A204.1 (cell line): ENCODE data around the gene GALNT14.

Experiments used
- FAIRE-seq: peaks from 2 replicates; lab custom pipeline; 2012; peaks lifted over from hg19 to GRCh38; lab: Jason Lieb, UNC

The GALNT14 gene

DNA sequence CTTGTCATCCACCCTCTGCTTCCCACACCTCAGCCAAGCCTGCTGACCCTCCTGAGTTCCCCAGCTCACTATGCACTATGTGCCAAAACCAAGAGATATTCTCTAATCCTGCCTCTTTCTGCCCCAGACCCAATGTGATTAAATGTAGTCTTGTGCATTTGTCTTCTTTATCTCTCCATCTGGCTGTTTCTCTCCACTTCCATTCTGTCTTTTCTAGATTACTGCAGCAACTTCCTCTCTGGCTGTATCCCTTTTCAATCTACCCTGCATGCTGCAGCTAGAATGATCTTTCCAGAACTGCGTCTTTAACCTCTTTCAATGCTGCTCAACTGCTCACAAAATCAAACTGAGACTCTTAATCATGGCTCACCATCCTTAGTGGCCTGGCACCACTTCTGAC, 164.1 kb downstream of the GALNT14 start:
- FAIRE-seq, result no peak

DNA sequence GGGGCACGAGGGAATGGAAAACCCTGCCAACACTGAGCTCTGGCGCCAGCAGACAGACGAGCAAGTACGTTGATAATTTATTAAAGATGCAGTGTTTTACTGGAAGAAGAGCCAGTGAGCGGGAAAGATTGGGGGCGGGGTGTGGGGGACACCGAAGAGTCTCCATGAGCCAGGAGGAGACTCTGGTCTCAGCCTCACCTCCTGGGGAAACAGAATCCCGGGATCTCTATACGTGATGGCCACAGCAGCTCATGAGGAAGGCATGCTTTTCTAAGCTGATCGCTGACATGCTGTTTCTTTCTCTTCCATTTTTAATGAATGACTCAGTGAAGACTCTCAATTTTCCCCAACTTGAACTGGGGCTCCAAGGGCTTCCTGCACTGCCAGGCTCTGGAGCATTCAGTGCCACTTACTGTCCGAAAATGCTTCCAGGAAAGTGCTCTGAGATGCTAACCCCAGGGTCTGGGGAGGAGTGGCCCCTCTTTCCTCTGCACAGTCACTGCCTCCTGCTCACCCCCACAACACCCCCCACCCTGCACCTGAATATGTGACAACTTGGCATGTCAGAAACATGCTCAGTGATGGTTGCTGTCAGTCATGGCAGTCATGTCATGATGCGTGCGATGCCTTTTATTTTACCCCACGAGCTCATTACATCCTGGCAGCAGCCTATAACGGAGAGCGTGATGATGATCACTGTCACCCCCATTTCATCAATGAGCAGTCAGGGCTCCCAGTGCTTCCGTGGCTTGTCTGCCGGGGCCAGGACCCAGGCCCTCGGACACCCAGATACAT, 166.8 kb downstream of the GALNT14 start:
- FAIRE-seq, result no peak

DNA sequence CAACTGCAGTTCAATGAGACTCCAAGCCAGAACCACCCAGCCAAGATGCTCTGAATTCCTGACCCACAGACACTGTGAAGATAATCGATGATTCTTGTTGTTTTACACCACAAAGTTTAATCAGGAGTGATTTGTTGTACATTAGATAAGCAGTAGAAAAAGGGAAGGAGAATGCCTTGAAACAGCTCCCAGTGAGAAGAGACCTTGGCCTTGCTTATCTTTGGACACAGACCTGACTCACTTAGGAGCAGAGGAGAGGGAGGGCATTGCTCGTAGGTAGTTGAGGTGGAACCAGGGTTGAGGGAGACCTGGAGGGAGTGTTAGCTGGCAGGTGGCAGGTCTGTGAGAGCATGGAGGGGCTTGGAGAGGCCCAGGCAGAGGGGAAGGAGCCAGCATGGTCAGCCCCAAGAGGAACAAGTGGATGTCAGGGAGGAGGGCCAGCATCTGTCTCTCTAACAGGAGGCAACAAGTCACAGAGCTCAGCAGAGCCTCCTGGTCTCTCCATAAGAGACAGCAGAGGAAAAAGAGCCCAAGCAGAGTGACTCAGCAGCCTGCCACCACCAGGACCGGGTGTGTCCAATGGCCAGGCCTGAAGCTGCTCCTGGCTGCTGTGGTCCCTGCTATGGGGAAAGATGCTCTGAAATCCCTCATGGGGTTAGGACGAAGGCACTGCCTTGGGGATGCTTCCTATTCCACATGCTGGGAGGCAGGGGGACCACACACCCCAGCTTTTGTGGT, 169.4 kb downstream of the GALNT14 start:
- no peak for FAIRE-seq

DNA sequence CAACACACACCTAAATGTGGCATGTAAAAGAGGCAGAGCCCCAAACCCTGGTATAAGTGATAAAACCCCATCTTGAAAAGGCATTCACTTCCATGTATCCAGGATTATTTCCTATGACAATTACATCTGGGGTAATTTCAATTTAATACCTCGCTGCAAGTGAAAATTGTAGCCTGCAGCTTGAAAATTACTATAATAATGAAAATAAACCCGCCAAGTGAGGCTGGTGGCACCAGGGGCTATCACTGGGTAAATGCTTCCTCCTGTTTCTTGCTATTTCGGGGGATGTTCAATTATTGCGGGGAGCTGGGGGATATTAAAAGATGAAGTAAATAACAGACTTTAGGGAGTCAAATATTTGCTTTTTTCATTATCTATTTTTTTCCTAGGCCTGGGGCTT, 171.5 kb downstream of the GALNT14 start:
- no peak for FAIRE-seq

DNA sequence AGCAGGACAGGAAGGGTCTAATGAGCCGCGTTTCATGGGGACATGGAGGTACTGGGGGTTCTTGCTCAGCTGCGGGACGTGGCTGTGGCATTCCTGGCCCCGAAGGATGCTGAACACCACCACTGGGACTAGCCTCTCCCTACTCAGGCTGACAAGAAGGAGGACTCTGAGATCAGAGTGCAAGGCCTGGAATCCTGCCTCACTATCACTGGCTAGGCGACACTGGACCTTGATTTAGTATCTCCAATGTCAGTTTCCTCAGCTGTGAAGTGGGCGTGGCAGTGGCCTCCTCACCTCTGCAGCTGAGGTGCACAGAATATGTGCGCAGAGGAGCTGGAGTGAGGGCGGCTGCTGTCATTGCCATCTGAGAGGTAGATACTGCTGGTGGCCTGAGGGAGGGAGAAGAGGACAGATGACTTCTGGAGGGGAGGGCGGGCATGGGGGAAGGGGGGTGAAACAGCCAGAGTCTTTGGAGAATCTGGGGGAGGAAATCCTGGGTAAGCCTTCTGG, 173.2 kb downstream of the GALNT14 start:
- no peak for FAIRE-seq

DNA sequence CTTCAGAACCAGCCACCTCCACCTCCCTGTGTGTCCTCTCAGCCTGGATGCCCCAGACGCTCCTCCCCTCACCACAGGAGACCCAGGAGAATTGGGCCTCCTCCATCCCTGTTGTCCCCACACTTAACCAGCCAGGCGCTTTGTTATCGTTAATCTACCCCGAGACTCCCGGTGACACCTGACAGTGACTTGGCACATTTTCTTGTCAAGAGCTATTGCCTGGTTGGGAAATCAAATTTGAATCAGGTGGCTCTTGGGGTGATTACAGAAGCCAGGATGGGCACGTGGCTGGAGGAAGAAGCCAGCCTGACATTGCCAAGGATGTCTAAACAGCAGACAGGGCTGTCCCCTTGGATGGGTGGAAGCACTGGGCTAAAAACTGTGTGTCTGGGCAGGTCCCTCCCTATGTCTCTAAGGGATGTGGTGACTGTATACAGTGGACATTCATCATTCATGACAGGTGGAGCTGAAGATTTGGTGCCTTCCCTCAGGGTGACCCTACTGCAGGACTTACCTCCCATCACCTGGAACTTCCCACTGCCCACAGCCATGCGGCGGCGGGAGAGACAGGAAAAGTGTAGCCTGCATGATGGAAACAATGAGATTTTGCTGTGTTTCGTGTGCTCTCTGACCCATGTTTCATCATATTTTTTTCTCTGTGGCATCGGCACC, 173.8 kb downstream of the GALNT14 start:
- FAIRE-seq, result no peak

DNA sequence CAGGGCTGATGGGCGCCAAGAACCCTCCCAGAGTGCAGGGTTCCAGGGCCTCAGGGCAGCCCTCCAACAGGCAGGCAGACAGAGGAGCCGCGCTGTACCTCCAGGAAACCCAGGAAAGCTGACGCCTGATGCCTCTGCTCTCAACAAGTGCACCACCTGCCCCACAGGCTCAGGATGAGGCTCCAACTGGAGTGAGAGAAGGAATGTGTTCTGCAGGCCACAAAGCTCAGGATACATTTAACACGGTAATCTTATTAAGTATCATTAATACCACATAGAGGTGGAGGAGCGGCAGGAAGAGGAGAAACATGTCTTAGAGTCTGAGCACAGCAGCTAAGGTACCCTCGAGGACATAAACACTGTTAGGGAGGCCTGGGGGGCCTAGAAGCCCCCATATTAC, 175.1 kb downstream of the GALNT14 start:
- FAIRE-seq, result no peak

DNA sequence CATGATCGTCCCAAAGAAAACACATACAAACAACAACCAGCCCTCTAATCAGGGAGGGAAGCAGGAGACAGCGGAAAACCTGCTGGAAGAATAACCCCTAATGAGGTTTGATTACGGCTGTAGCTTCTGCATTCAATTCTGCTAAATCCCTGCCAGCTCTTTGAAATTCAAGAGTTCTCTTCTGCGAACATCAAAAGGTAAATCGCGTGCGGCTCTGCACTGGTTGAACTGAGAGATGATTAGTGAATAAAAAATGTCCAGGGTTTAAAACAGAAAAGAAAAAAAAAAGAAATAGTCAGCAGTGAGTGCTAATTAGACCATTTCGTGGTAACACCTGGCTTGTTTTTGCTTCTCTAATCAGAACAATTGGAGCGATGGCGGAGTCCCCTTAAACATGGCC, 178.0 kb downstream of the GALNT14 start:
- no peak for FAIRE-seq

DNA sequence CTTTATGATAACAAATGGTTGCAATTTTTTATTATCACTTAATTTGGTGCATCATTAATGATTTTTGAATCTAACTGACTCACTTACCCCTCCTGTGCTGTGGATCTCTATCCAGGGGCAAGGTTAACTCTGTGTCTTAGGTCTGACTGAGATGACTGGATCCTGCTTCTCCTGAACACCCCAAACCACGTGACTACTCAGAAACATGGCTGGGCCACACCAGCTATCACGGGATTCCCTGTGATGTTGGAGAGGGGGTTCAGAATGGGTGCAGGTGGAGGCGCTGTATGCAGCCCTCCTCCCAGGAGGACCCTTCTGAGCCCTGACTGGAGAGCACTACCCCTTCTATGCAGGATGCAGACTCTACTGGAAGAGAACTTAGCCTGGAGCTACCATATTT, 178.6 kb downstream of the GALNT14 start:
- FAIRE-seq, result no peak

DNA sequence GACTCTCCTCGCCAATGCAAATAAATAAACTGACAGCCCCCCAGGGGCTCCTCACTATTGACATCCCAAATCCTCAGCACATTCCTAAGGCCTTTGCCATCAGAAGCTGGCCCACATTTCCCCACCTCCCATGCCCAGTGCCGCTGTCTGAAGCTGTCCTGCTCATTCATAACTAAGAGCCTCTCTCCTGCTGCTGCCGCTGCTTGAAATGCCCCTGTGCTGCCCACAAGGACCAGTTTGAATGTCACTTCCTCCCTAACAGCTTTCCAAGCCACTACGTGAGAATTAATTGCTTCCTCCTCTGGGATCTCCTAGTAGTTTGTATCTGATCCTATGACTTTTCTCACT, 179.3 kb downstream of the GALNT14 start:
- no peak for FAIRE-seq

DNA sequence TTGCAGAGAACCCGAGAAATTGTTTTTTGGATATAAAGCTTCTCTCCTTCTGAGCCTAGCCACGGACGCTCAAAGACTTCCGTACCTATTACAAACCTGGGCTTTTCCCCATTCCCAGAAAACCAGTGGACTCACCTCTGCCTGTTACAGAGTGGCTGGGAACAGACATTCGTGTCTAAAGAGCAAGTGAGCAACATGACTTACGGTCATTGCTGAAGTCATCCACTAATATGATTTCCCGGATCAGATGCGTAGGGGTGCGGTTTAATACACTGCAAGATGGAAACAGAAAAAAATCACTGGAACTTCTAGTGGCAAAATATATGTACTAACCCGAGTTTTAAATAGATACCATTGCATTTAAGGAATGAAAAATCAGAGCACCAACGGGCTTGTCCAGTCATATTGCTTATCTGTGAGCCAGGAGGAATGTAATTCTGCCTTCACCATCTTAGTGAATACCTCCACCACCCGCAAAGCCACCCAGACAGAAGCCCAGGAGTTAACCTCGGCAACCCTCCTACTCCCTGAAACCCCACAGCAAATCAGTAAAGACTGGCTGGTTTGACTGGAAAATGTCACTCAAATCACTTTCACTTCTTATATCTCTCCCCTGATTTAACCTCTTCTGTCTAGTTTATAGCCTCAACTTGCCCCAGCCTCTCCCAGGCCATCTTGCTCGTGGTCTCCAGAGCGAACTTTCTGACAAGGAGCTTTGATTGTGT, 179.9 kb downstream of the GALNT14 start:
- FAIRE-seq, result no peak

DNA sequence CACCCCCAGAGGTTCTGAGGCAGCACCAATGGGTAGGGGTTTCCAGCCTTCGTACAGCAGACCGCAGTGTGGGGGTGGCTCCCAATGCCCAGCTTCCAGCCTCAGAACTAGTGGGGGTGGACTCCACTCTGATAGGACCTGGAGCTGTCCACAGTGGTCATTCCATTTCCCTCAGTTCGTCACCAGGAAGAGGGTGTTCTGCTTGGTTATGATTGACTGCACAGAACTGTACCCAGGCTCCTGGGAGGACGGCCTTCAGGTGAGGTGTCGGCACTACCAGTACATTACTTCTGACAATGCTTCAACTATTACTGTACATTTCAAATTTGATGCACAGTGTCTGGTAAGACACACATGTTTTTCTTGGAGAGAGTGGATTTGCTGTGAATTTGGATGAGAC, 180.6 kb downstream of the GALNT14 start:
- no peak for FAIRE-seq

DNA sequence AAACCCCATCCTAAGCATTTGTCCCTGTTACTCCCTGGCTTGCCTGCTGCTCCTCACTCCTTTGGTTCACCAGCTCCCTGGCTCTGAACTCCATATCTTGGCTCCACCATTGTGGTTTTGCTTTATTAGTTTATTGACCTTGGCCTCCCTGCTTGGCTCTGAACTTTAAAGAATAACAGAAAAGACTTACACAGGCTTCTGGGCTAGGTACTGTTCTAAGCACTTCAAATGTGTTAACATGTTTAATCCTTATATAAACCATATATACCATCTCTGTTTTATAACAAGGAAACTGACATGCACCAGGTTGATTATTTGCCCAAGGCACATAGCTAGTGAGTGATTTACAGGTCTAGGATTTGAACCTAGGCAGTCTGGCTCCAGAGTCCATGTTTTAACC, 181.2 kb downstream of the GALNT14 start:
- FAIRE-seq, result no peak

DNA sequence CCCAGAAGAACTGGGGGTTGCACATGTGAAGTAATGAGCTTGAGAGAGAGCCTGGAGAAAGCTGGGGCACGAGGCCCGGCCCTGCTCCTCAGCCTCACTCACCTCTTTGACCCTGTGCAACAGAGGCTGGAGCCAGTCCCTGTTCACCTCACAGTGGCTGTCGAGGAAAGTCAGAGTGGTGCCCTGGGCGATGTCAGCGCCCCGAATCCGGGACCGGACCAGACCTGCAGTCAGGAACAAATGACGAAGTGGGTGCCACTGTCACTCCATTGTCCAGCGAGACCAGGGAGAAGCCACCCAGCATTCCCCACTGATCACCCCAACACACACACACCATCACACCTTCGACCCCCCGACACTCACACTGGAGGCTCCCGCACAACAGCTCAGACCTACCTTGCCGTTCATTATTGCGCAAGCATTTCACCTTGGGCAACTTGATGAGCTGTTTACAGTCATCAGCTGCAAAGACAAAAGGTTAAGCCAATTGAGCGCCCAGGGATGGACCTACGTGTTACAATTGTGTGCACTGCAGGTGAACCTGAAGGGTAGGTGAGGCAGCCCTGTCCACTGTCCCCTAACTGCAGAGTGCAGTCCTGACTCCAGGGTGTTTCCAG, 182.6 kb downstream of the GALNT14 start:
- no peak for FAIRE-seq

DNA sequence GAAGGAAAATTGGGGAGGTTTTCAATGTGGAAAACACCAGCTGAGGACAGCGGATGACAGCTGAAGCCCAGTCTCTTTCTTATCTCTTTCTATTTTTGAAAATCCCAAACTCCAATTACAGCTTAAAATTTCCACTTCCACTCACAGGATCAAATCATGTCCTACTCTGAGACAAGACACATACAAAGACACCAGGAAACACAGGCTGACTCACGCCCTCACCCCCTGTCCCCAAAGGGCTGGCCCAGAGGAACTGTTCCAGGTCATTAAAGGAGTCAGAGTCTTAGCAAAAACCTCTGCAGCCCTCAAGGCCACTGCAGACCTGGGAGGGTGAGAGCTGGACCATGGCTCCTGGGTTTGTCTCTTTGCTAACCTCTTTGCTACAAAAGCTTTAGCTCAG, 187.9 kb downstream of the GALNT14 start:
- FAIRE-seq, result no peak

DNA sequence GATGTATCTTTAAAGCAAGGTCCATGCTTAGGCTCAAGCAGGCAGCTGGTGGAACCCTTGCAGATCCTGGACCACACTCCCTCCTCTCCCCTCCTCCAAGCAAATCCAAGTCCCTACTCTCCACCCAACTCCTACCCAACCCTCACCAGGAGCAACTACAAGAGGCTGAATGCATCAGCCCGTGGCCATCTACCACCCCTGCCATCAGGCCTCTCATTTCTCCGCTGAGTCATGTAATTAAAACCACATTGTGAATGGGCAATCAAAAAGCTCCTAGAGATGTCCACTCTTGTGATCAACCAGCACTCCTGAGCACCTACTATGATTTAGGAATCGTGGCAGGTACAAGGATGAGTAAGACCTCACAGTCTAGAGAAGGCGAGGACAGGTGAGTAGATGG, 188.8 kb downstream of the GALNT14 start:
- FAIRE-seq, result no peak

DNA sequence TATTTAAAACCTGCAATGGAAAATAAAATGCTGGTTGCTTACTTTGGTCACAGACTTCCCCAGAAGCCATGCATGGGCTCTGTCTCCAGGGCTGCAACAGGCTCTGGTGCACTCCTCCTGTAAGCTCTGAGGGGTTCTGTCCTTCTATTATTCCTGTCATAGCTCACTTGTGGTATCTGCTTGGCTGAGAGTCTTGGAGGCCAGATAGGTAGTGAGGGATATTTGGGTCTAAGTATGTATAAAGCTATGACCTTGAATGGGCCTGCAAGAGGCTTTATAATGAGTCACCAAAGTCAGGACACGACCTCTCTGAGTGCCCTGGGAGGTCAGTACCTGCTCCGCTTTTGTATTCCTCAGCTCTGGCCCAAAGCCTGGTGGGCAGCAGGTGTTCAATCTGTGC, 189.4 kb downstream of the GALNT14 start:
- FAIRE-seq, result no peak

DNA sequence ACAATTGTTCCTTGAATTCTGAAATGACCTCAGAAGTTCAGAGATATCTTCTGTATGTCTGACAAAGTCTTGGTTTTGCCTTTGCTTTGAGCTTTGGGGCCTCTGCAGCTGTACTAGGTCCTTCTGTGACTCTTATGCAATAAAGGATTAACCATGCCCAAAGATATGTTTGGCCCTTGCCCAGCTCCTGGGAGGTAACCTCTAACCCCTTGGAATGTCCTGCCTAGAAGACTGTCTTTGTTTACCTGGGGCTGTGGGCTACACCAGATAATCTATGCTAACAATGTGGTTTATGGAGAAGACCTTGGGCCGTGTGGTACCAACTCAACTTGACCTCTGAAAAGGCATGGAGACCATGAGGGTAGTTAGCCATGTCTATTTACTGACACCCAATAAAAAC, 190.1 kb downstream of the GALNT14 start:
- no peak for FAIRE-seq

DNA sequence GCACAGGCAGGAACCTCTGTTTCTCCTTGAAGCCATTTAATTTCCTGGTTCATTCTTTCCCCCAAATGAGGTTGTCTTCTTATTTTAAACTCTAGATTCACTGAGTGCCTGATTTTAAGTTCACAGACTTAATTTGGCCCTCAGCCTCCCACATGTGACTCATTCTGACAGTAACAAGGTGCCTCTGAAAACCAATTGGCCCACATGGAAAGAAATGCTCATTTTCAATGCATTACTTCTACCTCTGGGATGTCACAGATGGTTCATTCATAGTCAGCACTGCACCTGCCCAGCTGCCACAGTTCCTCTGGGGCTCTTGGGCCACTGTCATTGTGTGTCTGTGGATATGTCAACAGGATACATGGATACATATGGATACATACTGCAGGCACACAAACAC, 190.6 kb downstream of the GALNT14 start:
- no peak for FAIRE-seq

DNA sequence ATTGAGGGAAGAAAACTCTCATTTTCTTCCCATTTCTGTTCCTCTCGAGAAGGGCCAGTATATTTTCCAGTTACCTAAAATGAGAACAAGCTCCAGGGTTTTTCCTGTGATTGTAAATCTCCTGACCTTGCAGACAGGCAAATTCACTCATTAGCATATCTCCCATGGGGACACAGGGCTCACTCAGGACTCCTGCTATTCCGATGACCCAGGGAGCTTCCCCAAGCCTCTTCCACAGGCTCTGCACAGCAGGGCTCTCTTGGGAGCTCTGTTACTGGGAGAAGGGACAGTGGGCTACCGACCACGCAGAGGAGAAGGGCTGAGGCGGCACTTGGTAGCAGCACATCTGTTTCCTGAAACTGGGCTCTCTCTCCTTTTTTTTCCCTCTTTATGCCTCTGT, 195.8 kb downstream of the GALNT14 start:
- no peak for FAIRE-seq

DNA sequence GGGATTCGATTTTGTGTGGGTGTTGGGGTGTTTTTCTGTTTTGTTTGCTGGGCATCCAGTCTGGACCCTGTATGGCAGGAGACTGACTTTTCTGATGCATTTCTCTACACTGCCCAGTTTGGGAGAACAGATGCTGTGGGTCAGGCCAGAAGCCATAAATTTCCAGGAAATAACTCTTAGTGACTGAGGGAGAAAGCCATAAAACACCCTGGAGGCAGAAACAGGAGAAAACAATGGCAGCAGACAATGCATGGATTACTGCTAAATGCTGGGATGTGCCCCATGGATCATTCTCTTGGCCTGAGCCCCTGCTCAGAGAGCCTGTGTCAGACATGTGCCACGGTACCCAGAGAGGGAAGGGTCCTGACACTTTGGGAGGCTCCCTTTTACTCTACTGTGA, 197.4 kb downstream of the GALNT14 start:
- FAIRE-seq, result no peak

DNA sequence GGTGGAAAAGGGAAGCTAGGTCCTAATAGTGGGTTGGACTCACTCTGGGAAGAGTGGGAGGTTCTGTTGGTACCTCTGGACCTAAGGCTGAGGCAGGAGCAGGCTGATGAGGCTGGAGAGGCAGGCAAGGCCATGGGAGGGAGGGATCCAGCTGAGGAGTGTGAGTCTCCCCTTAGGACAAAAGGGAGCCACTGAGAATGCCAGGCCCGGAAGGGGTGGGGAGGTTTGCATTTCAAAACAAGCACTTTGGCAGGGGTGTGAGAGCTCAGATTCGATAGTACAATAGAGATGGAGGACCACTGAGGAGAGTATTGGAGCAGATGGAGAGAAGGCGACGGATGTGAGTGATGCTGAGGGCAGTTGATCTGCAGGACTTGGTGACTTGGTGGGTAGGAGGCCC, 198.9 kb downstream of the GALNT14 start:
- no peak for FAIRE-seq
